HepG2 (cell line): ENCODE results near the gene SOBP. TPM values are rescaled to one million over a fixed set of nuclear protein-coding genes. Genes with fewer than 3 reads are reported as not detected.
A peak's percentile ranks its signal among the peaks of the same experiment; 100 is the strongest.

ENCODE experiments used
- AKAP8 ChIP-seq: sonication (generic); formaldehyde crosslinking; IDR thresholded peaks from 2 replicates; pipeline ENCODE4 v1.5.1; 2020; ENCODE audit warnings: mild to moderate bottlenecking, missing genetic modification reagents
- CBX5 ChIP-seq: sonication (generic); formaldehyde crosslinking; IDR thresholded peaks from 2 replicates; pipeline ENCODE4 v1.4.0; 2020; ENCODE audit warnings: missing genetic modification reagents, borderline replicate concordance
- FOXP1 ChIP-seq, 2 experiments: fragments of 450-650 bp in 1 of 2; IDR thresholded peaks; 2 replicates each; pipeline ENCODE4 v1.6.1; 2017 to 2018; ENCODE audit warnings: antibody characterized with exemption in 1 of 2
- HNRNPLL ChIP-seq: fragments of 200-400 bp; formaldehyde crosslinking; IDR thresholded peaks from 2 replicates; pipeline ENCODE4 v1.6.1; 2017; ENCODE audit warnings: mild to moderate bottlenecking, low read depth, low read length; ENCODE audit not compliant: poor library complexity, severe bottlenecking
- KLF6 ChIP-seq: IDR thresholded peaks from 2 replicates; pipeline ENCODE4 v1.8.0; 2016; ENCODE audit warnings: missing biosample characterization, missing genetic modification reagents
- PHF21A ChIP-seq: sonication (generic); formaldehyde crosslinking; IDR thresholded peaks from 2 replicates; pipeline ENCODE4 v1.5.0; 2020; ENCODE audit warnings: mild to moderate bottlenecking, missing genetic modification reagents
- RFX5 ChIP-seq: IDR thresholded peaks from 2 replicates; pipeline ENCODE4 v1.6.1; 2011; ENCODE audit warnings: low read depth, low read length, improper control_type of control experiment
- RFXAP ChIP-seq: sonication (generic); formaldehyde crosslinking; IDR thresholded peaks from 2 replicates; pipeline ENCODE4 v1.4.0; 2020; ENCODE audit warnings: missing genetic modification reagents, borderline replicate concordance
- SOX6 ChIP-seq, 2 experiments: fragments of 450-650 bp in 1 of 2; sonication (generic) in 1 of 2; formaldehyde crosslinking in 1 of 2; IDR thresholded peaks; 2 replicates each; pipeline versions ENCODE4 v1.4.0 to v1.6.1; 2017 to 2020; ENCODE audit warnings: antibody characterized with exemption in 1 of 2, mild to moderate bottlenecking in 1 of 2, missing genetic modification reagents in 1 of 2
- THAP11 ChIP-seq: IDR thresholded peaks from 2 replicates; pipeline ENCODE4 v1.6.1; 2016; ENCODE audit warnings: missing biosample characterization, missing genetic modification reagents
- ZNF101 ChIP-seq: sonication (generic); formaldehyde crosslinking; IDR thresholded peaks from 2 replicates; pipeline ENCODE4 v1.4.0; 2020; ENCODE audit warnings: mild to moderate bottlenecking, low read depth, missing genetic modification reagents, borderline replicate concordance
- ZNF317 ChIP-seq: sonication (generic); formaldehyde crosslinking; IDR thresholded peaks from 2 replicates; pipeline ENCODE4 v1.5.0; 2020; ENCODE audit warnings: mild to moderate bottlenecking, missing genetic modification reagents
- ZNF605 ChIP-seq: sonication (generic); formaldehyde crosslinking; IDR thresholded peaks from 2 replicates; pipeline ENCODE4 v1.8.0; 2022; ENCODE audit warnings: mild to moderate bottlenecking, missing genetic modification reagents
- ZNF674 ChIP-seq: sonication (generic); formaldehyde crosslinking; IDR thresholded peaks from 2 replicates; pipeline ENCODE4 v1.5.0; 2020; ENCODE audit warnings: low read depth, mild to moderate bottlenecking, missing genetic modification reagents
- polyA plus RNA-seq, 8 experiments: library from polyadenylated mRNA; depleted of rRNA in 3 of 8; stranded (reverse) in 7 of 8; unstranded in 1 of 8; fragments of >200 nt; fragmentation: Illumina TruSeq in 4 of 8; extraction: Trizol in 4 of 8; gene quantifications; 2 replicates each; pipeline versions ENCODE4 v1.2.1 to v1.2.3, GENCODE V29; 2011 to 2016; ENCODE audit warnings: low read depth in 4 of 8, missing spikeins in 1 of 8, mixed read lengths in 1 of 8; ENCODE audit not compliant: insufficient read depth in 1 of 8
- total RNA-seq, 5 experiments: library from RNA; depleted of rRNA; stranded (reverse); fragments of >200 nt; fragmentation: Illumina TruSeq; extraction: Trizol; gene quantifications; 2 replicates each; pipeline ENCODE4 v1.2.3, GENCODE V29; 2016; ENCODE audit warnings: low read depth in 1 of 5
- TF ChIP-seq, protein P1 (sequence below): sonication (generic); formaldehyde crosslinking; IDR thresholded peaks from 2 replicates; pipeline ENCODE4 v1.5.0; 2020; ENCODE audit warnings: mild to moderate bottlenecking, missing genetic modification reagents, moderate library complexity

SOBP gene
- total and polyA plus RNA-seq, 2 of the 13 experiments (the other 11 are each of a cell fraction or from before 2014, with no cell fraction given), result 1.5 to 6.9 TPM

DNA sequence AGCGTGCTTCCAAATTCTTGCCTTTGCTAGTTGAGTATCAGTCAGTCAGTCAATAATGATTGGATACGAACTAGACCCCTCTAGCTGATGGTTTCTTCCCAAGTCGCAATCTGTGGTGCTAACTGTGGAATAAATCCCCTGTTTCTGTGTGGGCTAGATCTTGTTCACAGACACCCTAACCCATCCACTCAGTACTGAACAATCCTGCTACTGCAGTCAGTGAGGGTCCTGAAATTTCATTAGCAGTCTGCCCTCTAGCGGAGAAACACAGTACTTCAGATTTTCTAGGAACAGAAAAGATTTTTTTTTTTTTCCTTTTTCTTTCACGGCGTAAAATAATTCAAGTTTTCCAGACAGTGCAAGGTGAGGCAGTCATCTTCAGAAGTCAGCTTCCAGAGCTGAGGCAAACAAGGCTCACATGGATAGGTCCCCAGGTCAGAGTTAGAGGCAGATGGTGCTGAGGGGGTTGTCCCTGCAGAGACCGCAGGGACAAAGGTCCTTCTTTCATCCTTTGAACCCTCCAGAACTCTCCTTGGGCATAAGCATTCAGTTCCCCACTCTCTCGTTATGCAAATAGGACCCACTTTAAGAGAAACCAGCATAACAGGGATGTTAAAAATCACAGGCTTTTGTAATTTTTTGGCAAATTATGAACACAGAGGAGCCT lies 214.6 kb downstream of the SOBP start (continued):
- TF ChIP-seq SOX6 (IDR thresholded peaks at IDR 0.05), result no peak
- 0 out of 2 replicates have a peak, but pooled peaks have one; percentile 24 for TF ChIP-seq SOX6 (CRISPR knock-in tag; IDR thresholded peaks at IDR 0.05)
- 0 out of 2 replicates have a peak, but pooled peaks have one; percentile 18 for TF ChIP-seq PHF21A (CRISPR knock-in tag)
- TF ChIP-seq ZNF317 (CRISPR knock-in tag), result 0 out of 2 replicates have a peak, but pooled peaks have one; percentile 15
- no peak for TF ChIP-seq CBX5 (CRISPR knock-in tag)
- TF ChIP-seq HNRNPLL, result no peak
- TF ChIP-seq, protein P1, sequence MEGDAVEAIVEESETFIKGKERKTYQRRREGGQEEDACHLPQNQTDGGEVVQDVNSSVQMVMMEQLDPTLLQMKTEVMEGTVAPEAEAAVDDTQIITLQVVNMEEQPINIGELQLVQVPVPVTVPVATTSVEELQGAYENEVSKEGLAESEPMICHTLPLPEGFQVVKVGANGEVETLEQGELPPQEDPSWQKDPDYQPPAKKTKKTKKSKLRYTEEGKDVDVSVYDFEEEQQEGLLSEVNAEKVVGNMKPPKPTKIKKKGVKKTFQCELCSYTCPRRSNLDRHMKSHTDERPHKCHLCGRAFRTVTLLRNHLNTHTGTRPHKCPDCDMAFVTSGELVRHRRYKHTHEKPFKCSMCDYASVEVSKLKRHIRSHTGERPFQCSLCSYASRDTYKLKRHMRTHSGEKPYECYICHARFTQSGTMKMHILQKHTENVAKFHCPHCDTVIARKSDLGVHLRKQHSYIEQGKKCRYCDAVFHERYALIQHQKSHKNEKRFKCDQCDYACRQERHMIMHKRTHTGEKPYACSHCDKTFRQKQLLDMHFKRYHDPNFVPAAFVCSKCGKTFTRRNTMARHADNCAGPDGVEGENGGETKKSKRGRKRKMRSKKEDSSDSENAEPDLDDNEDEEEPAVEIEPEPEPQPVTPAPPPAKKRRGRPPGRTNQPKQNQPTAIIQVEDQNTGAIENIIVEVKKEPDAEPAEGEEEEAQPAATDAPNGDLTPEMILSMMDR, result peak; percentile 71
- no peak for TF ChIP-seq FOXP1 (IDR thresholded peaks at IDR 0.05)
- TF ChIP-seq FOXP1 (CRISPR knock-in tag; IDR thresholded peaks at IDR 0.05), result no peak
- no peak for TF ChIP-seq RFXAP
- TF ChIP-seq THAP11 (CRISPR knock-in tag), result no peak
- TF ChIP-seq ZNF605 (CRISPR knock-in tag), result no peak
- no peak for TF ChIP-seq ZNF101
- TF ChIP-seq ZNF674 (CRISPR knock-in tag), result no peak
- TF ChIP-seq RFX5, result no peak
- TF ChIP-seq AKAP8 (CRISPR knock-in tag), result no peak
- no peak for TF ChIP-seq KLF6 (CRISPR knock-in tag)
